Liver (tissue), 9 donors: ENCODE measurements around the gene CACHD1. TPM values are rescaled to one million over a fixed set of nuclear protein-coding genes. Genes with fewer than 3 reads are reported as not detected.

Source experiments
- DNase-seq: peaks from one replicate; pipeline ENCODE4 v3.0.0-alpha.2; 2017; ENCODE audit warnings: low spot score
- H3K27ac ChIP-seq, 2 donors: one replicate each; pipeline ENCODE4 v1.7.0; 2013; ENCODE audit warnings: inconsistent platforms in 2 of 2, low read length in 2 of 2, control low read depth in 1 of 2, low read depth in 1 of 2, mild to moderate bottlenecking in 1 of 2
- H3K27me3 ChIP-seq, 4 donors: one replicate each; pipeline versions ENCODE4 v1.6.1 to v1.7.0; 2013; ENCODE audit warnings: low read length in 3 of 4, inconsistent platforms in 1 of 4, mild to moderate bottlenecking in 1 of 4, moderate library complexity in 1 of 4; ENCODE audit not compliant: control insufficient read depth in 4 of 4, insufficient read depth in 4 of 4
- H3K36me3 ChIP-seq, 4 donors: one replicate each; pipeline versions ENCODE4 v1.6.1 to v1.7.0; 2013; ENCODE audit warnings: low read length in 3 of 4, mild to moderate bottlenecking in 3 of 4, low read depth in 1 of 4, moderate library complexity in 1 of 4; ENCODE audit not compliant: control insufficient read depth in 4 of 4, insufficient read depth in 3 of 4
- H3K4me1 ChIP-seq, 4 donors: one replicate each; pipeline versions ENCODE4 v1.6.1 to v1.7.0; 2013; ENCODE audit warnings: low read length in 3 of 4, mild to moderate bottlenecking in 3 of 4, moderate library complexity in 1 of 4; ENCODE audit not compliant: control insufficient read depth in 4 of 4, insufficient read depth in 4 of 4
- H3K4me3 ChIP-seq, 3 donors: one replicate each; pipeline versions ENCODE4 v1.6.1 to v1.7.0; 2013; ENCODE audit warnings: low read length in 3 of 3, control low read depth in 1 of 3, low read depth in 1 of 3, mild to moderate bottlenecking in 1 of 3
- H3K9ac ChIP-seq, 2 donors: one replicate each; pipeline ENCODE4 v1.7.0; 2013; ENCODE audit warnings: low read length in 2 of 2, mild to moderate bottlenecking in 2 of 2, moderate library complexity in 2 of 2, control low read depth in 1 of 2, low read depth in 1 of 2
- H3K9me3 ChIP-seq, 4 donors: one replicate each; pipeline versions ENCODE4 v1.6.1 to v1.7.0; 2013; ENCODE audit warnings: low read length in 3 of 4; ENCODE audit not compliant: control insufficient read depth in 4 of 4
- EGR1 ChIP-seq, 2 donors: IDR thresholded peaks; 2 replicates each; pipeline ENCODE4 v1.6.1; 2016 to 2018; ENCODE audit warnings: antibody characterized with exemption in 2 of 2, low read depth in 2 of 2
- FOXA1 ChIP-seq: IDR thresholded peaks from 2 replicates; pipeline ENCODE4 v1.6.1; 2016; ENCODE audit warnings: antibody characterized with exemption
- FOXA2 ChIP-seq: IDR thresholded peaks from 2 replicates; pipeline ENCODE4 v1.6.1; 2016; ENCODE audit warnings: antibody characterized with exemption
- GABPA ChIP-seq, 2 donors: IDR thresholded peaks in 1 of 2; conservative IDR thresholded peaks in 1 of 2; 2 replicates each; pipeline ENCODE4 v1.6.1; 2016; ENCODE audit warnings: antibody characterized with exemption in 2 of 2, mild to moderate bottlenecking in 1 of 2, moderate library complexity in 1 of 2
- HNF4A ChIP-seq, 2 donors: conservative IDR thresholded peaks; 2 replicates each; pipeline ENCODE4 v1.6.1; 2016; ENCODE audit warnings: antibody characterized with exemption in 2 of 2, mild to moderate bottlenecking in 2 of 2
- HNF4G ChIP-seq: IDR thresholded peaks from 2 replicates; pipeline ENCODE4 v1.6.1; 2016; ENCODE audit warnings: antibody characterized with exemption
- JUND ChIP-seq, 2 donors: IDR thresholded peaks; 2 replicates each; pipeline ENCODE4 v1.6.1; 2016; ENCODE audit warnings: antibody characterized with exemption in 2 of 2
- NR2F2 ChIP-seq: IDR thresholded peaks from 2 replicates; pipeline ENCODE4 v1.6.1; 2016; ENCODE audit warnings: antibody characterized with exemption
- RAD21 ChIP-seq, 2 donors: IDR thresholded peaks; 2 replicates each; pipeline ENCODE4 v1.6.1; 2016; ENCODE audit warnings: antibody characterized with exemption in 2 of 2, mild to moderate bottlenecking in 2 of 2
- RXRA ChIP-seq, 2 donors: IDR thresholded peaks; 2 replicates each; pipeline ENCODE4 v1.6.1; 2017 to 2018; ENCODE audit warnings: antibody characterized with exemption in 2 of 2, mild to moderate bottlenecking in 1 of 2
- SP1 ChIP-seq: IDR thresholded peaks from 2 replicates; pipeline ENCODE4 v1.6.1; 2018; ENCODE audit warnings: antibody characterized with exemption, mild to moderate bottlenecking
- TAF1 ChIP-seq: conservative IDR thresholded peaks from 2 replicates; pipeline ENCODE4 v1.6.1; 2016; ENCODE audit warnings: antibody characterized with exemption, mild to moderate bottlenecking
- YY1 ChIP-seq: IDR thresholded peaks from 2 replicates; pipeline ENCODE4 v1.6.1; 2016; ENCODE audit warnings: antibody characterized with exemption, mild to moderate bottlenecking
- WGBS: extraction: QIAGEN DNeasy Blood & Tissue Kit; methylation state at CpG from one replicate; pipeline ENCODE4 v1.1.7; 2013; 5-methylcytosine and 5-hydroxymethylcytosine counted together
- polyA plus RNA-seq, 2 donors: library from polyadenylated mRNA; stranded (reverse) in 1 of 2; unstranded in 1 of 2; fragments of 200-250 nt in 1 of 2; fragments of >200 nt in 1 of 2; fragmentation: Nextera tagmentation in 1 of 2; extraction: Ambion mirVana in 1 of 2; gene quantifications; one replicate each; pipeline versions ENCODE4 v1.2.1 to v1.2.3, GENCODE V29; 2013 to 2015
- total RNA-seq, 2 donors: library from RNA; depleted of rRNA; stranded (reverse); fragments of >200 nt; gene quantifications; one replicate each; pipeline ENCODE4 v1.2.3, GENCODE V29; 2014
- TF ChIP-seq, protein P1 (sequence below): IDR thresholded peaks from 2 replicates; pipeline ENCODE4 v1.6.1; 2016; ENCODE audit warnings: antibody characterized with exemption
- TF ChIP-seq, protein P2 (sequence below): fragments of 150-350 bp; IDR thresholded peaks from 2 replicates; pipeline ENCODE4 v1.5.1; 2017; ENCODE audit warnings: improper control_type of control experiment, low read depth, low read length; ENCODE audit not compliant: missing input control
- TF ChIP-seq, protein P3 (sequence below): IDR thresholded peaks from 2 replicates; pipeline ENCODE4 v1.6.1; 2016; ENCODE audit warnings: antibody characterized with exemption, mild to moderate bottlenecking
- TF ChIP-seq, protein P4 (sequence below): IDR thresholded peaks from 2 replicates; pipeline ENCODE4 v1.6.1; 2016; ENCODE audit warnings: antibody characterized with exemption
- TF ChIP-seq, protein P5 (sequence below): IDR thresholded peaks from 2 replicates; pipeline ENCODE4 v1.6.1; 2016; ENCODE audit warnings: antibody characterized with exemption
- donor health status: healthy.
- donor health status: healthy.
- donor health status: healthy.
- donor health status: healthy.
- donor health status: healthy.

The CACHD1 gene
- total and polyA plus RNA-seq, 4 donors = 0.68 to 4.2 (median 2.3) TPM

DNA sequence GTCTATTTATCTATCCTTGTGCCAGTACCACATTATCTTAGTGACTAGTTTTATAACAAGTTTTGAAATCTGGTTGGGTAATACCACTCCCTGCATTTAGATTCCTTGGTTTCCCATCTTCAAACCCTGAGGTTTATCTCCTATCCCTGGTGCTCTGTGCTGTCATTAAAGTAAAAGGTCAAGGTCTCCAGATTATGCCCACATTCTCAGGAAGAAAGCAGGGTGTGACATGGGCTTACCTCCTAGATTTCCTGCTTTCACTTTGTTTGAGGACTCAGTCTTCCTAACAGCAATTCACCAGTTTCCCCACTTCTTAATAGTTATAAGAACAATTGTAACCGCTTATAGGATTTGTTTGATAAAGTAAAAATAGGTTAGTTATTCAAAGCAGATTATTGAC lies 86.0 kb downstream of the CACHD1 start:
- Histone ChIP-seq H3K27ac (no peak overlapping the region), H3K36me3 (no peaks in the 10 kb centered on the region), H3K27me3 (no peaks in the 10 kb centered on the region), H3K4me3 (no peak overlapping the region), H3K9me3 (no peaks in the 10 kb centered on the region), H3K9ac (no peak overlapping the region), H3K4me1 (no peaks in the 10 kb centered on the region)
- 58% methylated on average over 1 of the region's 1 CpG for WGBS
- TF ChIP-seq GABPA (IDR thresholded peaks at IDR 0.05 in 1 of 2, conservative IDR thresholded peaks at IDR 0.05 in 1 of 2) (no peak), JUND (IDR thresholded peaks at IDR 0.05) (no peak), YY1 (no peak), FOXA2 (no peak), SP1 (no peak), RXRA (IDR thresholded peaks at IDR 0.05) (no peak), EGR1 (IDR thresholded peaks at IDR 0.05; ENCODE audit: low read depth in 2 of 2) (no peak), RAD21 (IDR thresholded peaks at IDR 0.05) (no peak), TAF1 (no peak), HNF4A (conservative IDR thresholded peaks at IDR 0.05) (no peak), NR2F2 (no peak), FOXA1 (no peak), HNF4G (no peak)
- TF ChIP-seq, protein P1, sequence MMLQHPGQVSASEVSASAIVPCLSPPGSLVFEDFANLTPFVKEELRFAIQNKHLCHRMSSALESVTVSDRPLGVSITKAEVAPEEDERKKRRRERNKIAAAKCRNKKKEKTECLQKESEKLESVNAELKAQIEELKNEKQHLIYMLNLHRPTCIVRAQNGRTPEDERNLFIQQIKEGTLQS = no peak
- TF ChIP-seq, protein P2, sequence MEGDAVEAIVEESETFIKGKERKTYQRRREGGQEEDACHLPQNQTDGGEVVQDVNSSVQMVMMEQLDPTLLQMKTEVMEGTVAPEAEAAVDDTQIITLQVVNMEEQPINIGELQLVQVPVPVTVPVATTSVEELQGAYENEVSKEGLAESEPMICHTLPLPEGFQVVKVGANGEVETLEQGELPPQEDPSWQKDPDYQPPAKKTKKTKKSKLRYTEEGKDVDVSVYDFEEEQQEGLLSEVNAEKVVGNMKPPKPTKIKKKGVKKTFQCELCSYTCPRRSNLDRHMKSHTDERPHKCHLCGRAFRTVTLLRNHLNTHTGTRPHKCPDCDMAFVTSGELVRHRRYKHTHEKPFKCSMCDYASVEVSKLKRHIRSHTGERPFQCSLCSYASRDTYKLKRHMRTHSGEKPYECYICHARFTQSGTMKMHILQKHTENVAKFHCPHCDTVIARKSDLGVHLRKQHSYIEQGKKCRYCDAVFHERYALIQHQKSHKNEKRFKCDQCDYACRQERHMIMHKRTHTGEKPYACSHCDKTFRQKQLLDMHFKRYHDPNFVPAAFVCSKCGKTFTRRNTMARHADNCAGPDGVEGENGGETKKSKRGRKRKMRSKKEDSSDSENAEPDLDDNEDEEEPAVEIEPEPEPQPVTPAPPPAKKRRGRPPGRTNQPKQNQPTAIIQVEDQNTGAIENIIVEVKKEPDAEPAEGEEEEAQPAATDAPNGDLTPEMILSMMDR = no peak
- TF ChIP-seq, protein P3, sequence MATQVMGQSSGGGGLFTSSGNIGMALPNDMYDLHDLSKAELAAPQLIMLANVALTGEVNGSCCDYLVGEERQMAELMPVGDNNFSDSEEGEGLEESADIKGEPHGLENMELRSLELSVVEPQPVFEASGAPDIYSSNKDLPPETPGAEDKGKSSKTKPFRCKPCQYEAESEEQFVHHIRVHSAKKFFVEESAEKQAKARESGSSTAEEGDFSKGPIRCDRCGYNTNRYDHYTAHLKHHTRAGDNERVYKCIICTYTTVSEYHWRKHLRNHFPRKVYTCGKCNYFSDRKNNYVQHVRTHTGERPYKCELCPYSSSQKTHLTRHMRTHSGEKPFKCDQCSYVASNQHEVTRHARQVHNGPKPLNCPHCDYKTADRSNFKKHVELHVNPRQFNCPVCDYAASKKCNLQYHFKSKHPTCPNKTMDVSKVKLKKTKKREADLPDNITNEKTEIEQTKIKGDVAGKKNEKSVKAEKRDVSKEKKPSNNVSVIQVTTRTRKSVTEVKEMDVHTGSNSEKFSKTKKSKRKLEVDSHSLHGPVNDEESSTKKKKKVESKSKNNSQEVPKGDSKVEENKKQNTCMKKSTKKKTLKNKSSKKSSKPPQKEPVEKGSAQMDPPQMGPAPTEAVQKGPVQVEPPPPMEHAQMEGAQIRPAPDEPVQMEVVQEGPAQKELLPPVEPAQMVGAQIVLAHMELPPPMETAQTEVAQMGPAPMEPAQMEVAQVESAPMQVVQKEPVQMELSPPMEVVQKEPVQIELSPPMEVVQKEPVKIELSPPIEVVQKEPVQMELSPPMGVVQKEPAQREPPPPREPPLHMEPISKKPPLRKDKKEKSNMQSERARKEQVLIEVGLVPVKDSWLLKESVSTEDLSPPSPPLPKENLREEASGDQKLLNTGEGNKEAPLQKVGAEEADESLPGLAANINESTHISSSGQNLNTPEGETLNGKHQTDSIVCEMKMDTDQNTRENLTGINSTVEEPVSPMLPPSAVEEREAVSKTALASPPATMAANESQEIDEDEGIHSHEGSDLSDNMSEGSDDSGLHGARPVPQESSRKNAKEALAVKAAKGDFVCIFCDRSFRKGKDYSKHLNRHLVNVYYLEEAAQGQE = no peak
- TF ChIP-seq, protein P4, sequence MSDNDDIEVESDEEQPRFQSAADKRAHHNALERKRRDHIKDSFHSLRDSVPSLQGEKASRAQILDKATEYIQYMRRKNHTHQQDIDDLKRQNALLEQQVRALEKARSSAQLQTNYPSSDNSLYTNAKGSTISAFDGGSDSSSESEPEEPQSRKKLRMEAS = no peak
- TF ChIP-seq, protein P5, sequence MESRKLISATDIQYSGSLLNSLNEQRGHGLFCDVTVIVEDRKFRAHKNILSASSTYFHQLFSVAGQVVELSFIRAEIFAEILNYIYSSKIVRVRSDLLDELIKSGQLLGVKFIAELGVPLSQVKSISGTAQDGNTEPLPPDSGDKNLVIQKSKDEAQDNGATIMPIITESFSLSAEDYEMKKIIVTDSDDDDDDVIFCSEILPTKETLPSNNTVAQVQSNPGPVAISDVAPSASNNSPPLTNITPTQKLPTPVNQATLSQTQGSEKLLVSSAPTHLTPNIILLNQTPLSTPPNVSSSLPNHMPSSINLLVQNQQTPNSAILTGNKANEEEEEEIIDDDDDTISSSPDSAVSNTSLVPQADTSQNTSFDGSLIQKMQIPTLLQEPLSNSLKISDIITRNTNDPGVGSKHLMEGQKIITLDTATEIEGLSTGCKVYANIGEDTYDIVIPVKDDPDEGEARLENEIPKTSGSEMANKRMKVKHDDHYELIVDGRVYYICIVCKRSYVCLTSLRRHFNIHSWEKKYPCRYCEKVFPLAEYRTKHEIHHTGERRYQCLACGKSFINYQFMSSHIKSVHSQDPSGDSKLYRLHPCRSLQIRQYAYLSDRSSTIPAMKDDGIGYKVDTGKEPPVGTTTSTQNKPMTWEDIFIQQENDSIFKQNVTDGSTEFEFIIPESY = no peak
- no peak for DNase-seq
